A549 (cell line): ENCODE data around the gene XIRP1. TPM values are rescaled to one million over a fixed set of nuclear protein-coding genes. Genes with fewer than 3 reads are reported as not detected.

ENCODE experiments used
- ATAC-seq, 2 experiments: fragments of 200-7000 bp in 1 of 2; fragments of >200 bp in 1 of 2; cut with Nextera tagmentation in 1 of 2; cut with Tn5 transposase in 1 of 2; 3 replicates each; pipeline versions ENCODE4 v1.8.0 to v1.9.1; 2018 to 2020; ENCODE audit warnings: mild to moderate bottlenecking in 1 of 2, moderate library complexity in 1 of 2
- CTCF ChIA-PET: fragments of 300-600 bp; sonication (Branson Sonifier 250); formaldehyde crosslinking; extraction: SDS; loops from one replicate; lab custom pipeline; 2021; ENCODE audit warnings: antibody characterized with exemption, inconsistent platforms; lab: Yijun Ruan, JAX
- POLR2A ChIA-PET: fragments of 350-600 bp; formaldehyde crosslinking; extraction: SDS; loops from one replicate; lab custom pipeline; 2021; ENCODE audit warnings: antibody characterized with exemption, inconsistent platforms; lab: Yijun Ruan, JAX
- DNase-seq, 2 experiments: peaks; one replicate each; pipeline versions ENCODE4 v3.0.0 to v3.0.0-alpha.2; 2011 to 2016; ENCODE audit warnings: low read depth in 1 of 2, low spot score in 1 of 2
- FAIRE-seq: peaks from 2 replicates; lab custom pipeline; 2011; peaks lifted over from hg19 to GRCh38; lab: Jason Lieb, UNC
- H3K27ac ChIP-seq, 2 experiments: fragments of >200 bp; sonication (Bioruptor Twin); formaldehyde crosslinking; 3 replicates each; pipeline ENCODE4 v1.5.1; 2016 to 2017
- H3K4me1 ChIP-seq: fragments of >200 bp; sonication (Bioruptor Twin); formaldehyde crosslinking; 3 replicates; pipeline ENCODE4 v1.6.1; 2016
- H3K4me2 ChIP-seq: fragments of >200 bp; sonication (Bioruptor Twin); formaldehyde crosslinking; 3 replicates; pipeline ENCODE4 v1.6.1; 2016
- H3K4me3 ChIP-seq: fragments of >200 bp; sonication (Bioruptor Twin); formaldehyde crosslinking; 3 replicates; pipeline ENCODE4 v1.5.1; 2016
- H3K9me3 ChIP-seq: fragments of >200 bp; sonication (Bioruptor Twin); formaldehyde crosslinking; 3 replicates; pipeline ENCODE4 v1.6.1; 2016
- ATOH8 ChIP-seq: fragments of 250-450 bp; sonication (Bioruptor Pico); IDR thresholded peaks from 2 replicates; pipeline ENCODE4 v1.5.0; 2020; ENCODE audit warnings: low read depth, mild to moderate bottlenecking, moderate library complexity
- BHLHE40 ChIP-seq: IDR thresholded peaks from 2 replicates; pipeline ENCODE4 v1.6.1; 2012; ENCODE audit warnings: low read depth, low read length, inconsistent platforms
- CBX8 ChIP-seq: fragments of 200-600 bp; sonication (generic); IDR thresholded peaks from 2 replicates; pipeline ENCODE4 v1.6.1; 2016
- CEBPB ChIP-seq, 2 experiments: fragments of >200 bp in 1 of 2; sonication (Bioruptor Twin) in 1 of 2; formaldehyde crosslinking in 1 of 2; IDR thresholded peaks; 2 replicates each; pipeline ENCODE4 v1.6.1; 2012 to 2016
- CHD2 ChIP-seq: fragments of 150-350 bp; IDR thresholded peaks from 2 replicates; pipeline ENCODE4 v1.6.1; 2014; ENCODE audit warnings: low read length; ENCODE audit not compliant: partially characterized antibody
- CHD4 ChIP-seq: fragments of 200-600 bp; sonication (generic); IDR thresholded peaks from 2 replicates; pipeline ENCODE4 v1.6.1; 2016; ENCODE audit warnings: antibody characterized with exemption, mild to moderate bottlenecking, borderline replicate concordance
- EP300 ChIP-seq, 2 experiments: fragments of >200 bp; sonication (Bioruptor Twin); formaldehyde crosslinking; IDR thresholded peaks; 2 replicates in 1 of 2; 3 replicates in 1 of 2; pipeline ENCODE4 v1.6.1; 2016 to 2017
- FOSL2 ChIP-seq, 2 experiments: fragments of 450-650 bp in 1 of 2; fragments of >200 bp in 1 of 2; sonication (Bioruptor Twin) in 1 of 2; formaldehyde crosslinking; IDR thresholded peaks; 2 replicates each; pipeline versions ENCODE4 v1.5.0 to v1.6.1; 2016 to 2020; ENCODE audit warnings: mild to moderate bottlenecking in 1 of 2, moderate library complexity in 1 of 2
- HDAC2 ChIP-seq: fragments of 200-600 bp; sonication (generic); IDR thresholded peaks from 2 replicates; pipeline ENCODE4 v1.6.1; 2016
- HOXA7 ChIP-seq: fragments of 250-450 bp; sonication (Bioruptor Pico); IDR thresholded peaks from 2 replicates; pipeline ENCODE4 v1.5.0; 2020; ENCODE audit warnings: mild to moderate bottlenecking, moderate library complexity
- JUN ChIP-seq, 2 experiments: fragments of >200 bp; sonication (Bioruptor Twin); formaldehyde crosslinking; IDR thresholded peaks; 2 replicates in 1 of 2; 3 replicates in 1 of 2; pipeline ENCODE4 v1.6.1; 2016 to 2017
- MYC ChIP-seq: IDR thresholded peaks from 2 replicates; pipeline ENCODE4 v1.6.1; 2012; ENCODE audit warnings: mild to moderate bottlenecking, inconsistent platforms, low read length, improper control_type of control experiment, borderline replicate concordance
- NFE2L2 ChIP-seq: fragments of 150-350 bp; conservative IDR thresholded peaks from 2 replicates; pipeline ENCODE4 v1.6.1; 2014; ENCODE audit warnings: low read length
- PHF8 ChIP-seq: fragments of 200-600 bp; sonication (generic); IDR thresholded peaks from 2 replicates; pipeline ENCODE4 v1.6.1; 2016; ENCODE audit warnings: low read depth, mild to moderate bottlenecking, antibody characterized with exemption, moderate library complexity, borderline replicate concordance
- POLR2A ChIP-seq: IDR thresholded peaks from 2 replicates; pipeline ENCODE4 v1.6.1; 2012; ENCODE audit warnings: mild to moderate bottlenecking, low read length
- RNF2 ChIP-seq: fragments of 200-600 bp; sonication (generic); IDR thresholded peaks from 2 replicates; pipeline ENCODE4 v1.6.1; 2016; ENCODE audit warnings: low read depth, mild to moderate bottlenecking, antibody characterized with exemption, moderate library complexity, borderline replicate concordance
- WGBS: methylation state at CpG from one replicate; pipeline ENCODE4 v1.1.6; 2017; ENCODE audit errors: missing lambda C conversion rate; 5-methylcytosine and 5-hydroxymethylcytosine counted together
- polyA plus RNA-seq, 4 experiments: library from polyadenylated mRNA; depleted of rRNA in 3 of 4; stranded (reverse); fragments of >200 nt; fragmentation: RNase III in 1 of 4; extraction: RNeasy Plus Mini Kit Qiagen cat#74134 plus additional on column Dnase treatment in 1 of 4; gene quantifications; 2 replicates in 3 of 4; 3 replicates in 1 of 4; pipeline ENCODE4 v1.2.3, GENCODE V29; 2011 to 2017
- TF ChIP-seq, protein P1 (sequence below): fragments of 200-600 bp; sonication (generic); IDR thresholded peaks from 2 replicates; pipeline ENCODE4 v1.6.1; 2016; ENCODE audit warnings: antibody characterized with exemption, mild to moderate bottlenecking, moderate library complexity
- TF ChIP-seq, protein P2 (sequence below): fragments of >200 bp; sonication (Bioruptor Twin); formaldehyde crosslinking; IDR thresholded peaks from 2 replicates; pipeline ENCODE4 v1.6.1; 2016

Gene XIRP1
- polyA plus RNA-seq, 2 of the 4 experiments (the other 2 are of a cell fraction) = not detected

GRCh38 chr3:39169712-39170111 is 22.7 kb downstream of the XIRP1 start:
- no peak overlapping the region for H3K4me3 ChIP-seq
- ATAC-seq (no peak), DNase-seq (no peak), FAIRE-seq (no peak)
- H3K4me1 ChIP-seq = peaks cover 25% of the 10 kb centered on the region; the same call in 2 of the 3 replicates
- ChIA-PET POLR2A (no interaction called here), CTCF (interaction anchor here (0.6 to 2.5 kb wide), 5 partner anchors 11 to 1006 kb away, joined by 3 to 10 read pairs (median 4); no protein-coding TSS in a partner anchor)
- WGBS = 35% methylated on average over 1 of the region's 1 CpG
- no peak overlapping the region for H3K27ac ChIP-seq
- no peak overlapping the region for H3K4me2 ChIP-seq
- no peak for TF ChIP-seq HOXA7
- TF ChIP-seq POLR2A = no peak
- TF ChIP-seq EP300 (IDR thresholded peaks at IDR 0.05) = no peak
- no peaks in the 10 kb centered on the region for H3K9me3 ChIP-seq

- FAIRE-seq = no peak
- DNase-seq = no peak
- Histone ChIP-seq H3K4me2 (no peak overlapping the region), H3K4me3 (no peak overlapping the region), H3K9me3 (no peaks in the 10 kb centered on the region), H3K4me1 (peaks cover 25% of the 10 kb centered on the region; the same call in 2 of the 3 replicates)
- CTCF ChIA-PET = interaction anchor here (1.0 to 4.2 kb wide), 5 partner anchors 9 to 120 kb away, joined by 3 to 29 read pairs (median 6); no protein-coding TSS in a partner anchor
- 80% methylated on average over 5 of the region's 5 CpGs for WGBS
- TF ChIP-seq, protein P1, sequence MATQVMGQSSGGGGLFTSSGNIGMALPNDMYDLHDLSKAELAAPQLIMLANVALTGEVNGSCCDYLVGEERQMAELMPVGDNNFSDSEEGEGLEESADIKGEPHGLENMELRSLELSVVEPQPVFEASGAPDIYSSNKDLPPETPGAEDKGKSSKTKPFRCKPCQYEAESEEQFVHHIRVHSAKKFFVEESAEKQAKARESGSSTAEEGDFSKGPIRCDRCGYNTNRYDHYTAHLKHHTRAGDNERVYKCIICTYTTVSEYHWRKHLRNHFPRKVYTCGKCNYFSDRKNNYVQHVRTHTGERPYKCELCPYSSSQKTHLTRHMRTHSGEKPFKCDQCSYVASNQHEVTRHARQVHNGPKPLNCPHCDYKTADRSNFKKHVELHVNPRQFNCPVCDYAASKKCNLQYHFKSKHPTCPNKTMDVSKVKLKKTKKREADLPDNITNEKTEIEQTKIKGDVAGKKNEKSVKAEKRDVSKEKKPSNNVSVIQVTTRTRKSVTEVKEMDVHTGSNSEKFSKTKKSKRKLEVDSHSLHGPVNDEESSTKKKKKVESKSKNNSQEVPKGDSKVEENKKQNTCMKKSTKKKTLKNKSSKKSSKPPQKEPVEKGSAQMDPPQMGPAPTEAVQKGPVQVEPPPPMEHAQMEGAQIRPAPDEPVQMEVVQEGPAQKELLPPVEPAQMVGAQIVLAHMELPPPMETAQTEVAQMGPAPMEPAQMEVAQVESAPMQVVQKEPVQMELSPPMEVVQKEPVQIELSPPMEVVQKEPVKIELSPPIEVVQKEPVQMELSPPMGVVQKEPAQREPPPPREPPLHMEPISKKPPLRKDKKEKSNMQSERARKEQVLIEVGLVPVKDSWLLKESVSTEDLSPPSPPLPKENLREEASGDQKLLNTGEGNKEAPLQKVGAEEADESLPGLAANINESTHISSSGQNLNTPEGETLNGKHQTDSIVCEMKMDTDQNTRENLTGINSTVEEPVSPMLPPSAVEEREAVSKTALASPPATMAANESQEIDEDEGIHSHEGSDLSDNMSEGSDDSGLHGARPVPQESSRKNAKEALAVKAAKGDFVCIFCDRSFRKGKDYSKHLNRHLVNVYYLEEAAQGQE = no peak
- TF ChIP-seq HDAC2 (no peak), MYC (no peak), CHD2 (no peak), FOSL2 (IDR thresholded peaks at IDR 0.05) (no peak), FOSL2 (CRISPR knock-in tag; IDR thresholded peaks at IDR 0.05) (no peak), PHF8 (no peak), RNF2 (no peak), ATOH8 (CRISPR knock-in tag) (no peak), BHLHE40 (no peak)
- TF ChIP-seq, protein P2, sequence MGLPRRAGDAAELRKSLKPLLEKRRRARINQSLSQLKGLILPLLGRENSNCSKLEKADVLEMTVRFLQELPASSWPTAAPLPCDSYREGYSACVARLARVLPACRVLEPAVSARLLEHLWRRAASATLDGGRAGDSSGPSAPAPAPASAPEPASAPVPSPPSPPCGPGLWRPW = no peak
- TF ChIP-seq, all 56 proteins: peak for 0
- peak overlapping the region; percentile 28 to 53; a peak in 3 of 6 replicates for H3K27ac ChIP-seq
- no peak for ATAC-seq
- POLR2A ChIA-PET = interaction anchor here (1.1 to 1.7 kb wide), 2 partner anchors 14 to 216 kb away, joined by 3 to 7 read pairs; no protein-coding TSS in a partner anchor
Measured at GRCh38 chr3:39168156-39168780, 24.1 kb downstream of the XIRP1 start.

- DNase-seq (peak in 1 of 2 experiments; percentile 78), ATAC-seq (peak; percentile 20 to 82; a peak in 5 of 6 replicates), FAIRE-seq (no peak)
- Histone ChIP-seq H3K4me1 (peaks cover 25% of the 10 kb centered on the region; the same call in 2 of the 3 replicates), H3K4me2 (peak overlapping the region; percentile 20; the same call in 2 of the 3 replicates), H3K4me3 (no peak overlapping the region), H3K27ac (peak overlapping the region; percentile 14 to 32; a peak in 3 of 6 replicates), H3K9me3 (no peaks in the 10 kb centered on the region)
- TF ChIP-seq, protein P2 = peak; percentile 68
- TF ChIP-seq CHD4 (no peak), NFE2L2 (no peak), FOSL2 (IDR thresholded peaks at IDR 0.05) (no peak), FOSL2 (CRISPR knock-in tag; IDR thresholded peaks at IDR 0.05) (peak; percentile 48; the same call in 1 of the 2 replicates), CBX8 (no peak), CEBPB (IDR thresholded peaks at IDR 0.05) (peak; percentile 81 to 92), JUN (IDR thresholded peaks at IDR 0.05) (0 out of 5 replicates have a peak, but pooled peaks of 1 of the 2 experiments have one; percentile 24)
- 9% methylated on average over 1 of the region's 1 CpG for WGBS
- CTCF ChIA-PET = interaction anchor here (1.0 to 4.2 kb wide), 4 partner anchors 18 to 59 kb away, joined by 3 to 29 read pairs (median 10); no protein-coding TSS in a partner anchor
- POLR2A ChIA-PET = interaction anchor here (0.6 to 1.7 kb wide), 5 partner anchors 11 to 457 kb away, joined by 3 to 9 read pairs (median 6); no protein-coding TSS in a partner anchor
Measured at GRCh38 chr3:39166932-39167532, 25.4 kb downstream of the XIRP1 start.
